ENCODE measurements around the gene MYO1H. TPM values are rescaled to one million over a fixed set of nuclear protein-coding genes. Genes with fewer than 3 reads are reported as not detected.

Gene MYO1H
- total and polyA plus RNA-seq, 2 experiments from 2014 or later = not detected

- TF ChIP-seq CTCF (conservative IDR thresholded peaks at IDR 0.05; ENCODE audit: low read depth in 2 of 2) (no peak), JUNB (IDR thresholded peaks at IDR 0.05; ENCODE audit: unreplicated experiment) (no peak), ETS1 (IDR thresholded peaks at IDR 0.05) (no peak), NANOG (IDR thresholded peaks at IDR 0.05; ENCODE audit: borderline replicate concordance) (no peak), CREB1 (CRISPR knock-in tag; IDR thresholded peaks at IDR 0.05; ENCODE audit: low read depth) (no peak)
Observed at GRCh38 chr12:109493090-109493489, 145.4 kb downstream of the MYO1H start (continued).

- ATAC-seq (no peak), DNase-seq (ENCODE audit: low spot score) (no peak)
- H3K9me3 Mint-ChIP-seq = peaks cover 13% of the 10 kb centered on the region
- H3K27me3 ChIP-seq (ENCODE audit: insufficient read depth) = no peaks in the 10 kb centered on the region
- H3K27me3 Mint-ChIP-seq (ENCODE audit: insufficient read depth, low read depth, poor library complexity) = peaks cover 2% of the 10 kb centered on the region
- H3K9me2 ChIP-seq (ENCODE audit: insufficient read depth) = no peaks in the 10 kb centered on the region
- H3F3A ChIP-seq (replicated peaks; ENCODE audit: low read depth) = no peaks in the 10 kb centered on the region
- H3K4me1 ChIP-seq (ENCODE audit: insufficient read depth) = no peaks in the 10 kb centered on the region
- no peak overlapping the region for H3K27ac Mint-ChIP-seq
- no peak overlapping the region for H2AFZ ChIP-seq
- H3K4me3 Mint-ChIP-seq = no peak overlapping the region
- H3K4me2 ChIP-seq = no peak overlapping the region
- no peaks in the 10 kb centered on the region for H3K79me2 ChIP-seq (replicated peaks; ENCODE audit: insufficient read depth)
- no peaks in the 10 kb centered on the region for H4K20me1 ChIP-seq (replicated peaks; ENCODE audit: insufficient read depth)
- no peak overlapping the region for H3K27ac ChIP-seq (ENCODE audit: low read depth)
- peaks cover 28% of the 10 kb centered on the region for H3K36me3 ChIP-seq (ENCODE audit: insufficient read depth)
- no peaks in the 10 kb centered on the region for H3K4me1 Mint-ChIP-seq
- no peak overlapping the region for H3K4me3 ChIP-seq
- H3K36me3 Mint-ChIP-seq (ENCODE audit: low read depth) = peaks cover 56% of the 10 kb centered on the region
- no peak for TF ChIP-seq ZNF114 (CRISPR knock-in tag; IDR thresholded peaks at IDR 0.05)
- TF ChIP-seq EZH2 (IDR thresholded peaks at IDR 0.05; ENCODE audit: low read depth, unreplicated experiment) = no peak
- TF ChIP-seq CREB1 (CRISPR knock-in tag; IDR thresholded peaks at IDR 0.05; ENCODE audit: low read depth) = no peak
- TF ChIP-seq STAT1 (IDR thresholded peaks at IDR 0.05; ENCODE audit: unreplicated experiment) = no peak
- TF ChIP-seq ETS1 (IDR thresholded peaks at IDR 0.05) = no peak
- no peak for TF ChIP-seq ZNF331 (CRISPR knock-in tag; IDR thresholded peaks at IDR 0.05; ENCODE audit: low read depth)
- TF ChIP-seq NANOG (IDR thresholded peaks at IDR 0.05; ENCODE audit: borderline replicate concordance) = no peak
- no peak for TF ChIP-seq ZNF462 (CRISPR knock-in tag; IDR thresholded peaks at IDR 0.05)
- TF ChIP-seq REST (IDR thresholded peaks at IDR 0.05; ENCODE audit: unreplicated experiment) = no peak
- TF ChIP-seq EZH2phosphoT487 (IDR thresholded peaks at IDR 0.05; ENCODE audit: unreplicated experiment) = no peak
Observed at GRCh38 chr12:109493938-109494337, 146.2 kb downstream of the MYO1H start.

Measured in GM23338 (cell line).